Bone marrow (tissue), 2 donors: Measurements from ENCODE around the gene MCCC1.
"Not testable (repeated sequence)": the region's sequence is repeated elsewhere in the genome, so short reads cannot be mapped to it uniquely, and the experiment has no call there.

Experiments
- DNase-seq, 2 donors: peaks; one replicate each; lab custom pipeline; 2025; lab: John Stamatoyannopoulos, UW

The MCCC1 gene

DNA sequence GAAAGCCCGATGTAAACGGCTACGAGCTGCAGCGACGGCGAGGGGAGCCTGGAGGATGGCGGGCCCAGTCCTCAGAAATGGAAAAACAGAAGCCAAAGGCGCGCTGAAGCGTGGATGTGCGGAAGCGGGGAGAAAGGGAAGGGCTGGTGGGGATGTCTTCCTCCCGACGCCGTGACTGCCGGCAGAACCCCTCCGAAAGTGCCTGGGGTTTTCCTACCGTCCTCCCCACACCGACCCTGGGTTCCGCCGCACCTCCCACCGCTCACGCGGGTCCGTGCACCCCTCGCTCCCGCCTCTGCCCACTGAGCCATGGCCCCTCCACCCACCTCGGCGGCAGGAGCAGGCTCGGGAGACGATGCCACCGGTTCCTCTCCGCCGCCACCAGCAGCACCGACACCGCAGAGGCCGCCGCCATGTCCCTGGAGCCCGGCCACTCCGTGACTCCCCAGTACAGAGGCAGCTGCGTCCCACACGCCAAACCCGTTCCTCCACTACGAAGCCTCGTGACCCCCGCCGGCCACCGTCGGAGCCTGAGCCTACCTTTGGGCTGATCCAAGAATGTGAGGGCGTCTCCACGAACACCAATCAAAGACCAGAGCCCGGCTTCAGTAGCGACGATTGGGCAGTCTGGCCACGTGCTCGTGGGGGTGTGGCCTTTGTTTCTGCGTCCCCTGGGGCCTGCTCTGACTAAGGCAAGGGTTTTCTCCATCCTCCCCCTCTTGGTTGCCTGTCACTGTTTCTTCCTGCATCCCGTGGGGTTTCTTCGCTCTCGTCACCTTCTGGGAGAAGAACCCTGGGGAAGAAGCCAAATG is at the start of gene MCCC1:
Gene MCCC1, minus strand, starts transcription at position 471 of the 812 bp plus-strand sequence. Its CDS starts 56 bp downstream, at position 415.
- DNase-seq = peak; percentile 74 to 99

DNA sequence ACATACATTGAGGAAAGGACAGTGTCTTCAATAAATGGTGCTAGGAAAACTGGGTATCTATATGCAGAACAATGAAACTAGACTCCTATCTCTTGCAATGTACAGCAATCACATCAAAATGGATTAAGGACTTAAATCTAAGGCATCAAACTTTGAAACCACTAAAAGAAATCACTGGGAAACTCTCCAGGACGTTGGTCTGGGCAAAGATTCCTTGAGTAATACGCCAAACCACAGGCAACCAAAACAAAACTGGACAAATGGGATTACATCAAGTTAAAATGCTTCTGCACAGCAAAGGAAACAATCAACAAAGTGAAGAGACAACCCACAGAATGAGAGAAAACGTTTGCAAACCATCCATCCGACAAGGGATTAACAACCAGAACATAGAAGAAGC is 48.8 kb upstream of the MCCC1 start:
- no peak for DNase-seq

DNA sequence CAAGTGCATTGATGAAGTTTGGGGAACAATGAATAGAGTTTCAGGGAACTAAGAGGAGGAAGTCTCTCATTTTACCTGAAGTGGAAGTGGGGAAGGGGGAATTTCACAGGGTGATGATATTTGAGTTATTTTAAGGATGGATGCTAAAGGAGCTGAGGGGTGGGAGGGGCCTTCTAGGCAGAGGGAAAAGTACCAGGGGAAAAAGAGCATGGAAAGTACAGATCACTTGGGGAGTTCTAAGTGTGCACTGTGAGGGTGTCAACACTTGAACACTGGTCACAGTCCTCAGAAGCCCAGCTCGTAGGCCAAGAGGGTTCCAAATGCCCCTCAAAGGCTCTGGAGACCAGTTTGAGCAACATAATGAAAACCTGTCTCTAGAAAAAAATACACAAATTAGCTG is 45.1 kb upstream of the MCCC1 start:
- no peak for DNase-seq

DNA sequence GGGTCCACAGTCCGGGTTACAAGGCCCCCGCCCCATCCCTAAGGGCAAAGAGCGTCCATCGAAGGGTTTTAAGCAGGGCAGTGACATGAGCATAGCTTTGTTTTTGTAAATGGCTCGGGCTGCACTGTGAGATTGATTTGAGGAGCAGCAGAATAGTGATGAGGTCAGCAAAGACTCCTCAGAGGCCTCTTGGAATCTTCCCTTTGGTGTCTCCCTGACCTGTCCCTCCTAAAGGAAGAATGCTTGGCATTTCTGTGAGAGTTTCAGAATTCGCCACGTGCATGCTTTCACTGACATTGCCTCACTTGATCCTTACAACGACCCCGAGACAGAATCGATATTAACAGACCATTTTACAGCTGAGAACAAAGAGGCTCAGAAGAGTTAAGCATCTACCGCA is 42.9 kb upstream of the MCCC1 start:
- DNase-seq = no peak

DNA sequence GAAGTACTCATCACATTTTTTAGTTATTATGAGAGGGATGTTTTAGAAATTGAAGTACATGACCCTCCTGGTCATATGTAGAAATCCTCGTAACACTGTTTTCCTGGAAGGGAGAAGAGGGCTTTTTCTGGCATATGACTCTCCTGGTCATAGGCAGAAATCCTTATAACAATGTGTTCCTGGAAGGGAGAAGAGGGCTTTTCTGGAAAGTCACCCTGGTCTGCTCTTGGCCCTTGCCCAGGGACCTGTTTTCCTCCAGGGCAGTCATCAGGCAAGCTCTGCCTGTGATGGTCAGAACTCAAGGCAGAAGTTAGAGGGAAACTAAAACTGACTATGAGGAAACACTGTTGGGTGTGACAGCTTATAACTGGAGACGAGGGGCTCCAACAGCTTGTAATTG is 35.5 kb upstream of the MCCC1 start:
- DNase-seq = no peak

DNA sequence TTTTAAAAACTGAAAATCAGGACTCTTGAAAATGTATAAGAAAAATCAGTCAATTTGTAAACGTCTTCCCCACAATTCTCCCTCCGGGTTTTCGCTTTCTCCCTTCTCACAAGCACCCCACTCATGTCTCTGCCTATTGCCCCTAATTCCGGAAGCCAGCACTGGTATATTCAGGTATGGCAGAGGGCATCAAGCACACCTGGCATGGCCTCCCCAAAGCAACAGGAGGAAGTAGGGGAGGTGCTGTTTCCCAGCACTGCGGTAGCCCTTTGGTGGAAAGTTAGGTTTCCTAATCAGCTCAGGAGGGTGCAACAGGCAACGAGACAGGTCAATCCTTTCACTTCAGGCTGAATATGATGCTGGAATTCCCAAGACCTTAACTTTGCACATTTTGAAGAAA is 33.1 kb upstream of the MCCC1 start:
- no peak for DNase-seq

DNA sequence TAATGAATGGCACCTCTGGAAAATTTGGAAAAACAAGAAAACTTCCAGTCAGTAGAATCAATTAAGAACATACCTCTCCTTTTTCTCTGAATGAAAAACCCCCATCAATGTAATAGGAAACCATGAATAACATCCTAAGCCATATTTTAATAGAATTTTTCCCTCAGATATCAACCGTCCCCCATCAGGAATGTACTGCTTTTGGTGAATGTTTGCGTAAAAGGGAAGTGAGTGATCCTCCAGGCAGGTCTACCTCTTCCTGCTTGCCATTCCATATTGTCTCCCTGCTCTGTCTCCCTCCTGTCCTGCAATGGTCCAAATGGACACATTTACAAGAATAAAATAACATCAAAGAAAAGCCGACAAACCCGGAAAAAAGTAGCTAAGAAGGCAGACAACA is 32.4 kb upstream of the MCCC1 start:
- DNase-seq = no peak

DNA sequence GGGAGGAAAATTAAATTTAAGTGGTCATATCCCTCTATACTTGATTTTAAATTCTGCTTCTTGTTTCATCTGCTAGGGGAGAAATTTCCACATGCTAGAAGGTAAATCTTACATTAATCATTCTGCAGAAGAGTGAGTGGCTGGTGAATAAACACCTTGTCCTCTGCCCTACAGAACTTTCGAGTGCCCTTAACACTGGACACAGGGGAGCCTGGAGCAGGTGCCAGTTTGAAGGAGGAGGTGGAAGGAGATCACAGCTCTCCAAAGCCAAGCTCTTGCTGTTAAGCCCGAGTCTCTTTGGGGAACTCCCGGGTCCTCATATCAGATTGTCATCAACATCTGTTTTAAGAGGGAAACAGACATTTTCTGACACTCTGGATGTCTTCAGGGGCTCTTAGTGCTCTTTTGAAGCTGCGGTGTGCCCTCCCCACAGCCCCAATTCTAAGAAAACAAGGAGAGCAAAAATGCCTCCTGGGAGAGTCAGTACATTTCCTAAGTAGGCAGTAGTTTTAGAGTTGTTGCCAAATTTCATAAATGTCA is 32.0 kb upstream of the MCCC1 start:
- DNase-seq = no peak

DNA sequence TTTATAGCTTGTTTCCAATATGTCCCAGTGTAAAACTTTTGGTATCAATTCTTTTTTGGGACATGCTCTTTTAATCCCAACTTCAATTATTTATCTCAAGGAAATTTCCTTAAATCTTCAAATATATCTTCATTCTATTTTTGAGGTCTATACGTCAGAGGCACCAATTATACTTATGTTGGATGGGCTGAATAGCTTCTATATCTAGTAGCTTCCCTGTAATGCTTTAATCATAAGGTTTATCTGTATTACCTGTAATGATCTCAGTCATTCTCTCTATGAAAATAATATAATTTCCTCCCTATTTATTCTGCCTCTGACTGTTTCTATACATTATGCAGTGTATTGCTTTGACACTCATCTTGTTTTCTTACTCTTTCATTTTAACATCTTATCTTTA is 29.9 kb upstream of the MCCC1 start:
- DNase-seq = no peak

DNA sequence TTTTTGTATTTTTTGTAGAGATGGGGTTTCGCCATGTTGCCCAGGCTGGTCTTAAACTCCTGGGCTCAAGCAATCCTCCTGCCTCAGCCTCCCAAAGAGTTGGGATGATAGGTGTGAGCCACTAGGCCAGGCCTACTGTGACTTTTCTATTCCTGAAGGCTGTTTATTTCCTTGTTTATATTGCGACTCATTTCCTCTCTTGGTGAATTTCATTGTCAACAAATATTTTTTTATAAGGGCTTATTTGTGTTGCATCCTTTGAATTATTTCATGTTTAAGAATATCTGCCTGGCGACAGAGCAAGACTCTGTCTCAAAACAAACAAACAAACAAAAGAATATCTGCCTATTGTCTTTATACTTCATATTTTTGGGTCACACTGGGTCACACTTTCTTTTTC is 29.4 kb upstream of the MCCC1 start:
- no peak for DNase-seq

DNA sequence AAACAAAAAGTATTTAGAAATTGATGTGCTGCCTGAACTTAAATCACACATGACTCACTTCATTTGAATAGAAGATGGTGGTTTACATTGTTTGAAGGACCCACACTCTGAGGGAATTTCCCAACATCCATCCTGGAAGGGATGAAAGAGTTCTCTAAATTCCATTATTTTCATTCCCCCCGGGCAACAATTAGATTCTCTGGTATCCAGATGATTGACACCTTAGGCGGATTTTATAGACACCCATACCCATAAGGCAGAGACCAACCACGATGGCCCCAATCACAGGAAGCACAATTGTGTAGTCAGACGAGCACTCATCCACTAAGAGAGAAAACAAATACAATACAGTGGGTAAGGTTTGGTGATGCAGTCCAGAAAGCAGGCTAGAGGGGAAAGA is 24.6 kb upstream of the MCCC1 start:
- DNase-seq = no peak

DNA sequence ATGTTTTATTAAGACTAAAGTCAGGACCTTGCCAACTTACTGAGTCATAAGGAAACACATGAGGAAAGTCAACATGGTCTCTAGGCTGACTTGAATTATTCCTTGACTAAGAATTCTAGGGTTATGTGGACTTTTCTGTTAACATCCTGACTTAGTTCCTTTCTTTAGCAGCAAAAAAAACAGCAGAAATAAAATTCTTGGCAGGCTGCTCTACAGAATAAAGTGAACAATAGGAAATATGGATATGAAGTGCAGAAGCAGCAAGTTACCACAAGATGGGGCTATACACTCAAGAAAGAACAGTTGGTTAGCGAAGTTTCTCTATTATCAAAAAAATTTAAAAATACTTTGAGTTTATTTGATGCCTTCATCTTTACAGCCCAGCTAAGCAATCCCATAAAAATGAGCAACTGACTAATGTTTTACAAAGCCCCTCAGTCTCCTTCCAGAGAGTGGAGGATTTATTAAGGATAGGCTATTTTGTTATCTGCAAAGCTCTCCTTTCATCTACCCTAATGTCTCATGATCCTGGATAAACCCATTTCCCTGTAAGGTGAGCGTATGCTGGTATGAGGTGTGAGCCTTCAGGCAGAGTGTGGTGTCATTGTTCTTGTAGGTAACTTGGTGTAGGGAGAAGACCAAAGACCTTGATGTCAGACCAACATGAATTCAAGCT is 23.1 kb upstream of the MCCC1 start:
- DNase-seq = peak in 1 of 2 donors; percentile 50

DNA sequence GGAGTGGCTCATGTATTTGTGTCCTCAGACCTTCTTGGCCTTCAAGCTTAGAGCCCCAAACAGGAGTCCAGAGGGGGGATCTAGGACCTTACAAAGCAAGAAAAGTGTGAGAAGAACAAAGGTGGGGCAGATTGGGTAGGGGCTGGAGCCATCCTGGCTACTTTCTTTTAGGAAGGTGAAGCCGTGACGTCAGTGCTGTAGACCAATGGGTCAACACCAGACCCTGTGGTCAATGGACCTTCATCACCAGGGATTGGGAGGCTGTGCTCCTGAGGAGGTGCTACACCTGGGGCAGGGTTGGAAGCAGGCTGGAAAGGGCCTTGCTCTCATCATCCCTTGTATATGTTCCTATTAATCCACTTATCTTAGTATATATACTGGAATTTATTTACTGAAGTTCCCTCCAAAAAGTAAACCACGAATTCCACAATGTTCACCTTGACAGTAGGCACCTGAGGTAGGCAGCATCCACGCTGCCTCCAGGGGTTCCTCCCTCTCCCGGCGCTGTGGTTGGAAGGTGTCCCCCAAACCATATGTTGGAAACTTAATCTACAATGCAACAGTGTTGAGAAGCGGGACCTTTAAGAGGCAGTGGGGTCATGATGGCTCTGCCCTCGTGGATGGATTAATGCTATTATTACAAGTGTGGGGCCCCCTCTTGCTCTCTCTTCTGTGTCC is 21.4 kb upstream of the MCCC1 start:
- DNase-seq = no peak

DNA sequence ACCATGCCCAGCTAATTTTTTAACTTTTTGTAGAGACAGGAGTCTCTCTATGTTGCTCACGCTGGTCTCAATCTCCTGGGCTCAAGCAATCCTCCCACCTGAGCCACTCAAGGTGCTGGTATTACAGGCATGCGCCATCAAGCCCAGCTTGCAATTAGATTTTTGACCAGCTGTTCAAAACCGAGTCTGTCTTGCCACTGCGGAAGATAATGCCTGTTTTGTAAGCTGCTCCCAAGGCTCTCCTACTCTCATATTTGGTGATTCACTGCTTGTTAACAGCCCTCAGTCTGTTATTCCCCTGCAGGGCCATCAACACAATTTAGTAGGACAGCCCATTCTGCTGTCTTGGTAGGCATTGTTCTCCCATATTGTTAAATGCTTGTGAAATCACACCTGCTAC is 17.8 kb upstream of the MCCC1 start:
- DNase-seq = no peak

DNA sequence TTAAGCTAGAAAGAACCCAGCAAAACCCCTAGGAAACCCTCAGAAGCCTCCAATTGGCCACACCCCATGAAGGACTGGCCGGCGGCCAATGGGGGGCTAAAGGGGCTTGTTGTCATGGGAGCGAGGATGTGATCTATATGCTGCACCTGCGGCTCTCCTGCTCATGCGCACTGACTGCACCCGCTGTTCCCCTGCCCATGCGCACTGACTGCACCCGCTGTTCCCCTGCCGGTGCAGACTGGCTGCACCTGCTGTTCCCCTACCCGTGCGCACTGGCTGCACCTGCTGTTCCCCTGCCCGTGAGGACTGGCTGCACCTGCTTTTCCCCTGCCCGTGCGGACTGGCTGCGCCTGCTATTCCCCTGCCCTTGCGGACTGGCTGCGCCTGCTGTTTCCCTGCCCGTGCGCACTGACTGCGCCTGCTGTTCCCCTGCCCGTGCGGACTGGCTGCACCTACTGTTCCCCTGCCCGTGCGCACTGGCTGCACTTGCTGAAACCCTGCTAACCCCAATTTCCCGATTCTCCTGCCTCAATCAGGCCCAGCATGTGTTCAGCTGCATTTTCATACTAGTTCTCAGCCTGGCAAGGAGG is 16.8 kb upstream of the MCCC1 start:
- DNase-seq = no peak

DNA sequence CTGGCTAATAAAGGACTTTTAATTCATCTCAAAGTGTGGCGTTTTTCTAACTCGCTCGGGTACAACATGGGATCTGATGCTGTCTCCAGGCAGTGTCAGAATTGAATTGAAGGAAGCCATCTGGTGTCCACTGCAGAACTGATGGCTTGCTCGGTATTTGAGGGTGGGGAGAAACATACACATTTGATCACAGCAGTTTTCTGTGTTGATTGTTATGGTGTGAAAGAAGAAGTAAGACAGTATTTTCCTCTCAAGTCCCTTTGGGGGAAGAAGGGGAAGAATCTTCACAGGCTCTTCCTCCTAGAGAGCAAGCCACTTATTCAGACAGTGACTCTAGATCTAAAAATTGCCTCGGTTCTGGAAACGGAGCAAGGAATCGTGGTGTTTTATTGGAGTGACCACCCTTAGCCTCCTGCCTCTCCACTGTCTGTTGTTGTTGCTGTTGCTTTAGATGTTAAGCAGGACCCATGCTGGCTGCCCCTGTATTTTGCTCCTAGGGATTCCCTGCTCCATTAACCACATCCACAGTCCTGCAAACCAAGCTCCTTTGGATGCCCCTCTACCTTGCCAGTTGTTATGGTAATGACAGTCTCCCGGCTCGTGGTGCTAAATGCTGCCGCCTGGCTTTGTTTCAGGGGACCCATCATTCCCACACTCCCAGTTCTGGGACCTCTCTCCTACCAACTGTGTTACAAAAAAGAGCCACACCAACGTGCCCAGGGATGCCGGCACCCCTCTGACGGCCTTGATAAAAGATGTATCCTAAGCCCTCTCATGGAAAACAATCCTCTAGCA is 15.3 kb upstream of the MCCC1 start:
- no peak for DNase-seq

DNA sequence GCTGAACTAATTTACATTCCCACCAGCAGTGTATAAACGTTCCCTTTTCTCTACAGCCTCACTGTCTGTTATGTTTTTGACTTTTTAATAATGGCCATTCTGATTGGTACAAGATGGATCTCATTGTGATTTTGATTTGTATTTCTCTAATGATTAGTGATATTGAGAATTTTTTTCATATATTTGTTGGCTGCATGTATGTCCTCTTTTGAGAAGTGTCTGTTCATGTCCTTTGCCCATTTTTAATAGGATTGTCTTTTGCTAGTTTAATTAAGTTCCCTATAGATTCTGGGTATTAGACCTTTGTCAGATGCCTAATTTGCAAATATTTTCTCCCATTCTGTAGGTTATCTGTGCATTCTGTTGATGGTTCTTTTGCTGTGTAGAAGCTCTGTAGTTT is 10.6 kb upstream of the MCCC1 start:
- not testable (repeated sequence) for DNase-seq

DNA sequence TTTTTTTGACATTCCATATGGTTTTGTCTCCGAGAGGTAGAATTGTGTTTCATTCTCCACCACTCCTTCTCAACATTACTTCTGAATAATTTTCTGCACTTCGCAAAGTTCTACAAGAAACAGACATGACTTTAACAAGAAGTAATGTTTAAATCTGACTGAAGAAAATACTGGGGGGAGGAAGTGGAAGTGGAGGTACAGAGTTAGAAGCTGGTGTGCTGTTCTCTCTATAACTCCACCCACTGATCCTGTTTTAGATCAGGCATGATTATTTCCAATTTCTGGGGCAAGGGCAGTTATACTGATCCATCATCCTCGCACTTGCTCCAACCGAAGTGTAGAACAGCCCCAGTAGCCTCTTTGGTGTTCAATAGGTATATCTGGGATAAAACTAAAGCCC is 9.2 kb upstream of the MCCC1 start:
- DNase-seq = no peak

DNA sequence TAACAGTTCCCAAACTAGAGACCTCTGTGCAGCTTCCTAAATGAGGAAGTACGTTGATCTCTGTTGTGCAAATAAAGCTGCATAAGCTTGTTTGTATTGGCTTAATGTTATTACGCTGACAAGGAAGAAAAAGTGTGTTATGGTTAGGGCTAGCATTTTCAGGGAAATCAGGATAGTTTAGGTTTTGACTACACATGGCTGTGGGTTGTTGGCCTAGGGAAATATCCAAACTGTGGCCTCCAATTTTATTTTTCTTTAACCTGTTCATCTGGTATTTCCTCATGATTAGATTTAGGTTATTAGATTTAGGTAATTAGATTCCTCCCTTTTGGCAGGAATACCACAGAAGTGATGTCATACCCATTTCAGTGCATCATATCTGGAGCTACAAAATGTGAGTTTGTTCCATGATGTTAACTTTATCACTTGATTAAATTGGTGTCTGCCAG is 8.7 kb upstream of the MCCC1 start:
- DNase-seq = no peak

DNA sequence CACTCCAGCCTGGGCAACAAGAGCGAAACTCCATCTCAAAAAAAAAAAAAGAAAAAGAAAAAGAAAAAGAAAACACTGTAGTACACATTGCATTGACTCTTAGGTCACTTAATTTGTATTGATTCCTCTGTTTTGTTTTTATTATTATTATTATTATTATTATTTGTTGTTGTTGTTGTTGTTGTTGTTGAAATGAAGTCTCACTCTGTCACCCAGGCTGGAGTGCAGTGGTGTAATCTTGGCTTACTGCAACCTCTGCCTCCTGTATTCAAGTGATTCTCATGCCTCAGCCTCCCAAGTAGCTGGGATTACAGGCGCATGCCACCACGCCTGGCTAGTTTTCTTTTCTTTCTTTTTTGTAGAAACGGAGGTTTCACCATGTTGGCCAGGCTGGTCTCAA is 8.1 kb upstream of the MCCC1 start:
- not testable (repeated sequence) for DNase-seq

DNA sequence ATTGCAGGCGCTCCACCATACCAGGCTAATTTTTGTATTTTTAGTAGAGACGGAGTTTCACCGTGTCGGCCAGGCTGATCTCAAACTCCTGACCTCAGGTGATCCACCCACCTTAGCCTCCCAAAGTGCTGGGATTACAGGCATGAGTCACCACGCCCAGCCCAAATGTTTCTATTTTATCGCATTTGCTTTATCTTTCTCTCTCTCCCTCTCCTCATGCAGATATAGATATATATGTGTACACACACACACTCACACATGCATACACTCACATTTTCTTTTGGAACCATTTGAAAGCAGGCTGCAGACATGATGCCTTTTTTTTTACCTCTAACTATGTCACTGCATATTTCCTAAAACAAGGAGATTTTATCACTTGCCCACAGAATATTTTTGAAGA is 7.3 kb upstream of the MCCC1 start:
- DNase-seq = no peak

DNA sequence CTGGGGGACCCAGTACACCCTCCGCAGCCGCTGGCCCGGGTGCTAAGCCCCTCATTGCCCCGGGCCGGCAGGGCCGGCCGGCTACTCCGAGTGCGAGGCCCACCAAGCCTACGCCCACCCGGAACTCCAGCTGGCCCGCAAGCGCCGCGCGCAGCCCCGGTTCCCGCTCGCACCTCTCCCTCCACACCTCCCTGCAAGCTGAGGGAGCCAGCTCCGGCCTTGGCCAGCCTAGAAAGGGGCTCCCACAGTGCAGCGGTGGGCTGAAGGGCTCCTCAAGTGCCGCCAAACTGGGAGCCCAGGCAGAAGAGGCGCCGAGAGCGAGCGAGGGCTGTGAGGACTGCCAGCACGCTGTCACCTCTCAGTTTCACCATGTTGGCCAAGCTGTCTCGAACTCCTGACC is 4.7 kb upstream of the MCCC1 start:
- not testable (repeated sequence) for DNase-seq
